ENCODE measurements around the gene GALNT18. TPM values are rescaled to one million over a fixed set of nuclear protein-coding genes. Genes with fewer than 3 reads are reported as not detected.

GALNT18 gene
- total RNA-seq, 1 experiment from 2014 or later, result 1.7 TPM

DNA sequence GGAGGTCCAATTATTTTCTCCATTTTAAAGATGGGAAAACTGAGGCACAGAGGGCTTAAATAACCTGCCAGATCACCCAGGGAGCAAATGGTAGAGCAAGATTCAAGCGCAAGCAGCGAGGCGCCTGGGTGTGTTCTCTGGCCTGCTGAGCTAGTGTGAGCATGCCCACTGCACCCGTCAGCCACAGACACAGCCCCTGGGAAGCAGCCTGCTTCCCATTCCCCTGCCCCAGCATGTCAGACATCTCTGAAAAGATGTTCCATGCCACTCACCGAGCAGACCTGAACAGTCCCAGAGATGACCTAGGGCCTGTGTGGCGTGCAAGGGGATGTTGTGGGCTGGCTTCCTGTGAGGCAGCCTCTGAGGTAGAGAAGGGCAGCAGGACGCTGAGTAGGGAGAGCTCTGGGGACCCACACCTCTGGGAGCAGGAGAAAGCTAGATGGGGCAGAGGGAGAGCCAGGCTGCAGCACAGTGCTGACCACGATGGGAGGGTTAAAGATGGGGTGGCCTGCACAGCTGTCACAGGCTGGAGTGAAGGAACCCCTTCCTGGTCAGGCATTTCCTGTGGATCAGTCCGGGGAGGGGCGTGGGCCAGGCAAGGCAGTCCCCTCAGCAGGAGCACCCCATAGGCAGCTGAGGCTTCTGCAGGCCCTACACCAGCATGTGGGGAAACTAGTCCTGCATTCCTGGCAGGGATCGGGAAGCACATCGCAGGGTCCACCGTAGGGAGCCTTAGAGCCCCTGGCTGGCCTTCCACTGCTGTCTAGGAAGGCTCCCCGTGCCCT is 101.4 kb downstream of the GALNT18 start:
- peak overlapping the region; percentile 16; the same call in 1 of the 2 replicates for H3K14ac ChIP-seq (ENCODE audit: insufficient read depth, low read length)
- H3K56ac ChIP-seq (ENCODE audit: insufficient read length, low read depth, low read length), result no peak overlapping the region
- H2AFZ ChIP-seq (ENCODE audit: low read length), result no peak overlapping the region
- no peak overlapping the region for H4K91ac ChIP-seq (ENCODE audit: insufficient read length, low read depth, low read length)
- H3K23ac ChIP-seq (ENCODE audit: insufficient read length, low read depth, low read length), result no peak overlapping the region
- H4K20me1 ChIP-seq (ENCODE audit: control insufficient read depth, insufficient read depth, insufficient read length), result no peaks in the 10 kb centered on the region
- H4K5ac ChIP-seq (ENCODE audit: insufficient read length, low read depth, low read length), result no peak overlapping the region
- WGBS (ENCODE audit: extremely low coverage, insufficient read length, low lambda C conversion rate), result no CpG with 5 or more reads among the region's 14 CpGs
- no peak overlapping the region for H2BK12ac ChIP-seq (ENCODE audit: insufficient read length, low read depth, low read length)
- H3T11ph ChIP-seq (ENCODE audit: low read length), result no peak overlapping the region
- peaks cover 4% of the 10 kb centered on the region; the same call in 1 of the 2 replicates for H3K27me3 Mint-ChIP-seq (ENCODE audit: low read depth)
- DNase-seq, result peak; percentile 32
- H3K4me1 Mint-ChIP-seq, result peaks cover 12 to 17% of the 10 kb centered on the region in 2 experiments
- no peak overlapping the region for H3K4ac ChIP-seq (ENCODE audit: low read depth, low read length)
- H3K36me3 Mint-ChIP-seq (ENCODE audit: insufficient read depth in 1 of 3, low read depth in 3 of 3), result no peaks in the 10 kb centered on the region
- H3K27ac ChIP-seq (ENCODE audit: insufficient read length, low read depth, low read length), result no peak overlapping the region
- H3K9me3 Mint-ChIP-seq, result no peaks in the 10 kb centered on the region; a peak in 1 of 5 replicates
- no peak overlapping the region for H4K8ac ChIP-seq (replicated peaks; ENCODE audit: insufficient read length, low read depth, low read length)
- H3K27ac Mint-ChIP-seq, result peak overlapping the region in 1 of 3 experiments; percentile 81; a peak in 1 of 7 replicates
- no peak overlapping the region for H2BK15ac ChIP-seq (ENCODE audit: low read depth, low read length)
- no peak overlapping the region; a peak in 1 of 5 replicates for H3K4me3 Mint-ChIP-seq
- TF ChIP-seq, protein P1, sequence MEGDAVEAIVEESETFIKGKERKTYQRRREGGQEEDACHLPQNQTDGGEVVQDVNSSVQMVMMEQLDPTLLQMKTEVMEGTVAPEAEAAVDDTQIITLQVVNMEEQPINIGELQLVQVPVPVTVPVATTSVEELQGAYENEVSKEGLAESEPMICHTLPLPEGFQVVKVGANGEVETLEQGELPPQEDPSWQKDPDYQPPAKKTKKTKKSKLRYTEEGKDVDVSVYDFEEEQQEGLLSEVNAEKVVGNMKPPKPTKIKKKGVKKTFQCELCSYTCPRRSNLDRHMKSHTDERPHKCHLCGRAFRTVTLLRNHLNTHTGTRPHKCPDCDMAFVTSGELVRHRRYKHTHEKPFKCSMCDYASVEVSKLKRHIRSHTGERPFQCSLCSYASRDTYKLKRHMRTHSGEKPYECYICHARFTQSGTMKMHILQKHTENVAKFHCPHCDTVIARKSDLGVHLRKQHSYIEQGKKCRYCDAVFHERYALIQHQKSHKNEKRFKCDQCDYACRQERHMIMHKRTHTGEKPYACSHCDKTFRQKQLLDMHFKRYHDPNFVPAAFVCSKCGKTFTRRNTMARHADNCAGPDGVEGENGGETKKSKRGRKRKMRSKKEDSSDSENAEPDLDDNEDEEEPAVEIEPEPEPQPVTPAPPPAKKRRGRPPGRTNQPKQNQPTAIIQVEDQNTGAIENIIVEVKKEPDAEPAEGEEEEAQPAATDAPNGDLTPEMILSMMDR (conservative IDR thresholded peaks at IDR 0.05), result no peak
- no peak overlapping the region for H2BK20ac ChIP-seq (ENCODE audit: low read depth, low read length, poor library complexity, severe bottlenecking)
- H2BK5ac ChIP-seq (ENCODE audit: insufficient read length, low read length), result no peak overlapping the region
- H3K9me3 ChIP-seq (ENCODE audit: control insufficient read depth, low read depth, low read length), result no peaks in the 10 kb centered on the region
- no peak overlapping the region for H3K4me2 ChIP-seq (ENCODE audit: insufficient read depth, insufficient read length, low read length)
- H3K27me3 ChIP-seq (ENCODE audit: insufficient read depth, low read length), result no peaks in the 10 kb centered on the region
- no peak overlapping the region for H3K9ac ChIP-seq (ENCODE audit: extremely low read depth, insufficient read length, low read length)
- H3K4me1 ChIP-seq (ENCODE audit: insufficient read depth, low read length), result no peaks in the 10 kb centered on the region
- H3K79me2 ChIP-seq (ENCODE audit: insufficient read depth, low read length), result no peaks in the 10 kb centered on the region
- H2AK5ac ChIP-seq (ENCODE audit: insufficient read length, low read length), result no peak overlapping the region
- no peaks in the 10 kb centered on the region for H3K79me1 ChIP-seq (ENCODE audit: insufficient read depth, low read depth, low read length, poor library complexity, severe bottlenecking)
- no peak overlapping the region for H3K18ac ChIP-seq (ENCODE audit: insufficient read length, low read depth, low read length)
- no peak overlapping the region for H2BK120ac ChIP-seq (ENCODE audit: low read depth, low read length, poor library complexity, severe bottlenecking)
- H3K23me2 ChIP-seq (ENCODE audit: insufficient read length, low read depth, low read length, poor library complexity, severe bottlenecking), result no peaks in the 10 kb centered on the region
